Fibroblast of lung (primary cell): Measurements from ENCODE around the gene TRIM38. TPM values are rescaled to one million over a fixed set of nuclear protein-coding genes. Genes with fewer than 3 reads are reported as not detected.

ENCODE experiments used
- DNase-seq, 2 donors: peaks; one replicate each; pipeline versions ENCODE4 v3.0.0 to v3.0.0-alpha.2; 2010; ENCODE audit warnings: low read depth in 2 of 2
- H2AFZ ChIP-seq: 2 replicates; pipeline ENCODE4 v1.5.1; 2012; ENCODE audit warnings: low read length, control low read depth, inconsistent platforms
- H3K27ac ChIP-seq: 2 replicates; pipeline ENCODE4 v1.5.1; 2011; ENCODE audit warnings: low read length, control low read depth; ENCODE audit not compliant: insufficient read depth
- H3K27me3 ChIP-seq: 2 replicates; pipeline ENCODE4 v1.5.1; 2011; ENCODE audit warnings: mild to moderate bottlenecking, low read length; ENCODE audit not compliant: control insufficient read depth, insufficient read depth
- H3K36me3 ChIP-seq: 2 replicates; pipeline ENCODE4 v1.5.1; 2011; ENCODE audit warnings: low read length; ENCODE audit not compliant: control insufficient read depth, insufficient read depth
- H3K4me1 ChIP-seq: 2 replicates; pipeline ENCODE4 v1.5.1; 2011; ENCODE audit warnings: low read length; ENCODE audit not compliant: control insufficient read depth, insufficient read depth; ENCODE audit errors: extremely low read depth
- H3K4me2 ChIP-seq: 2 replicates; pipeline ENCODE4 v1.5.1; 2011; ENCODE audit warnings: low read length, control low read depth; ENCODE audit not compliant: insufficient read depth; ENCODE audit errors: extremely low read depth
- H3K4me3 ChIP-seq, 4 experiments: fragments of 200-600 bp in 1 of 4; sonication (generic) in 1 of 4; replicated peaks in 1 of 4; 2 replicates each; pipeline ENCODE4 v1.5.1; 2011 to 2016; ENCODE audit warnings: low read length in 4 of 4, low read depth in 3 of 4, mild to moderate bottlenecking in 3 of 4, control low read depth in 2 of 4, inconsistent platforms in 1 of 4, mixed read lengths in 1 of 4; ENCODE audit not compliant: insufficient read depth in 1 of 4; ENCODE audit errors: control extremely low read depth in 1 of 4
- H3K79me2 ChIP-seq: 2 replicates; pipeline ENCODE4 v1.5.1; 2012; ENCODE audit warnings: mild to moderate bottlenecking, low read length, inconsistent platforms; ENCODE audit not compliant: control insufficient read depth, insufficient read depth
- H3K9ac ChIP-seq: 2 replicates; pipeline ENCODE4 v1.5.1; 2011; ENCODE audit warnings: mild to moderate bottlenecking, low read length, control low read depth; ENCODE audit not compliant: insufficient read depth
- H3K9me3 ChIP-seq: 2 replicates; pipeline ENCODE4 v1.5.1; 2012; ENCODE audit warnings: low read depth, low read length; ENCODE audit not compliant: control insufficient read depth, insufficient read depth
- H4K20me1 ChIP-seq: 2 replicates; pipeline ENCODE4 v1.5.1; 2011; ENCODE audit warnings: low read length; ENCODE audit not compliant: control insufficient read depth, insufficient read depth; ENCODE audit errors: extremely low read depth
- CTCF ChIP-seq, 2 donors: IDR thresholded peaks in 1 of 2; conservative IDR thresholded peaks in 1 of 2; 1 replicate in 1 of 2; 2 replicates in 1 of 2; pipeline ENCODE4 v1.5.1; 2011 to 2012; ENCODE audit warnings: low read length in 2 of 2, control low read depth in 1 of 2, inconsistent platforms in 1 of 2, low read depth in 1 of 2, mild to moderate bottlenecking in 1 of 2
- EZH2 ChIP-seq: IDR thresholded peaks from 2 replicates; pipeline ENCODE4 v1.5.1; 2012; ENCODE audit warnings: low read length, control low read depth, mild to moderate bottlenecking; ENCODE audit errors: missing control alignments
- polyA plus RNA-seq, 2 donors: library from polyadenylated mRNA; depleted of rRNA in 1 of 2; stranded (reverse) in 1 of 2; unstranded in 1 of 2; fragments of >200 nt; gene quantifications; 2 replicates each; pipeline ENCODE4 v1.2.1, GENCODE V29; 2011 to 2012; ENCODE audit warnings: missing spikeins in 1 of 2
- total RNA-seq: library from RNA; depleted of rRNA; stranded (reverse); fragments of >200 nt; gene quantifications from 2 replicates; pipeline ENCODE4 v1.2.1, GENCODE V29; 2014

Gene TRIM38
- total and polyA plus RNA-seq, 2 donors (not counting 1 experiment from before 2014, with no cell fraction given): 7.6 to 14.5 TPM

GRCh38 chr6:26029570-26029856 is 66.9 kb downstream of the TRIM38 start:
- no peaks in the 10 kb centered on the region for H3K9me3 ChIP-seq
- H3K79me2 ChIP-seq: no peaks in the 10 kb centered on the region
- no peaks in the 10 kb centered on the region for H3K27me3 ChIP-seq
- H2AFZ ChIP-seq: no peak overlapping the region
- no peak overlapping the region for H3K4me3 ChIP-seq
- TF ChIP-seq CTCF (conservative IDR thresholded peaks at IDR 0.05 in 1 of 2, IDR thresholded peaks at IDR 0.05 in 1 of 2; ENCODE audit: low read depth in 1 of 2, low read length in 2 of 2) (no peak), EZH2 (no peak)
- no peak overlapping the region for H3K4me2 ChIP-seq
- H3K36me3 ChIP-seq: no peaks in the 10 kb centered on the region
- no peak overlapping the region for H3K9ac ChIP-seq
- no peaks in the 10 kb centered on the region for H4K20me1 ChIP-seq
- DNase-seq: no peak
- peaks cover 9% of the 10 kb centered on the region for H3K4me1 ChIP-seq
- no peak overlapping the region for H3K27ac ChIP-seq

- no peak overlapping the region for H3K9ac ChIP-seq
- H3K79me2 ChIP-seq: no peaks in the 10 kb centered on the region
- H2AFZ ChIP-seq: no peak overlapping the region
- peak overlapping the region in 1 of 4 experiments; percentile 10 for H3K4me3 ChIP-seq
- no peak for DNase-seq
- H3K27me3 ChIP-seq: no peaks in the 10 kb centered on the region
- no peaks in the 10 kb centered on the region for H4K20me1 ChIP-seq
- H3K4me2 ChIP-seq: no peak overlapping the region
- peaks cover 6% of the 10 kb centered on the region for H3K4me1 ChIP-seq
- TF ChIP-seq EZH2 (no peak), CTCF (conservative IDR thresholded peaks at IDR 0.05 in 1 of 2, IDR thresholded peaks at IDR 0.05 in 1 of 2; ENCODE audit: low read depth in 1 of 2, low read length in 2 of 2) (no peak)
- H3K27ac ChIP-seq: no peak overlapping the region
- H3K9me3 ChIP-seq: no peaks in the 10 kb centered on the region
- H3K36me3 ChIP-seq: no peaks in the 10 kb centered on the region
Observed at GRCh38 chr6:26029857-26030653, 67.5 kb downstream of the TRIM38 start.

- peak overlapping the region in 3 of 4 experiments; percentile 5 to 84 (median 8) for H3K4me3 ChIP-seq
Observed at GRCh38 chr6:26030716-26031115, 68.1 kb downstream of the TRIM38 start.

More at GRCh38 chr6:26030716-26031115, 68.1 kb downstream of the TRIM38 start:
- Histone ChIP-seq H3K36me3 (no peaks in the 10 kb centered on the region), H4K20me1 (no peaks in the 10 kb centered on the region), H3K9ac (no peak overlapping the region), H3K79me2 (no peaks in the 10 kb centered on the region), H2AFZ (no peak overlapping the region), H3K4me1 (peaks cover 2% of the 10 kb centered on the region), H3K4me2 (peak overlapping the region; percentile 26), H3K27ac (no peak overlapping the region), H3K27me3 (no peaks in the 10 kb centered on the region), H3K9me3 (no peaks in the 10 kb centered on the region)
- TF ChIP-seq EZH2 (no peak), CTCF (conservative IDR thresholded peaks at IDR 0.05 in 1 of 2, IDR thresholded peaks at IDR 0.05 in 1 of 2; ENCODE audit: low read depth in 1 of 2, low read length in 2 of 2) (no peak)
- no peak for DNase-seq
